ENCODE data around the gene PTX4.

Gene PTX4

GRCh38 chr16:1492923-1493745, 4.4 kb upstream of the PTX4 start, which contains the start of gene TELO2:
Gene TELO2 (plus strand): TSS chr16:1493360. CDS start chr16:1494282, 922 bp downstream.
- Histone ChIP-seq H3K27ac (peak within 1 kb of the TSS; percentile 79 to 94), H3K4me3 (peak within 1 kb of the TSS; percentile 94)
- DNase-seq (ENCODE audit: low spot score): peak; percentile 82
- no peak for TF ChIP-seq CTCF (IDR thresholded peaks at IDR 0.05)

GRCh38 chr16:1492082-1492922, 3.6 kb upstream of the PTX4 start:
- TF ChIP-seq CTCF (IDR thresholded peaks at IDR 0.05): no peak
- DNase-seq (ENCODE audit: low spot score): no peak
- Histone ChIP-seq H3K4me3 (peak overlapping the region; percentile 94), H3K27ac (peak overlapping the region; percentile 79 to 94)

- no peak overlapping the region for H3K4me3 ChIP-seq
- H3K27ac ChIP-seq: no peak overlapping the region
- TF ChIP-seq CTCF (IDR thresholded peaks at IDR 0.05): no peak
- no peak for DNase-seq (ENCODE audit: low spot score)
Measured at GRCh38 chr16:1491327-1491726, 2.6 kb upstream of the PTX4 start.

GRCh38 chr16:1489077-1489476, 333 bp upstream of the PTX4 start:
- DNase-seq (ENCODE audit: low spot score): no peak
- Histone ChIP-seq H3K27ac (no peak overlapping the region), H3K4me3 (no peak overlapping the region)
- no peak for TF ChIP-seq CTCF (IDR thresholded peaks at IDR 0.05)

- no peak for DNase-seq (ENCODE audit: low spot score)
- Histone ChIP-seq H3K4me3 (no peak overlapping the region), H3K27ac (no peak overlapping the region)
- TF ChIP-seq CTCF (IDR thresholded peaks at IDR 0.05): no peak
Measured at GRCh38 chr16:1488054-1488601, 616 bp downstream of the PTX4 start.

GRCh38 chr16:1487395-1488053, 1.2 kb downstream of the PTX4 start:
- no peak for DNase-seq (ENCODE audit: low spot score)
- Histone ChIP-seq H3K27ac (no peak overlapping the region), H3K4me3 (no peak overlapping the region)
- no peak for TF ChIP-seq CTCF (IDR thresholded peaks at IDR 0.05)

Data from coronary artery (tissue), 2 donors.